ENCODE data around the gene PRSS21.

Gene PRSS21

DNA sequence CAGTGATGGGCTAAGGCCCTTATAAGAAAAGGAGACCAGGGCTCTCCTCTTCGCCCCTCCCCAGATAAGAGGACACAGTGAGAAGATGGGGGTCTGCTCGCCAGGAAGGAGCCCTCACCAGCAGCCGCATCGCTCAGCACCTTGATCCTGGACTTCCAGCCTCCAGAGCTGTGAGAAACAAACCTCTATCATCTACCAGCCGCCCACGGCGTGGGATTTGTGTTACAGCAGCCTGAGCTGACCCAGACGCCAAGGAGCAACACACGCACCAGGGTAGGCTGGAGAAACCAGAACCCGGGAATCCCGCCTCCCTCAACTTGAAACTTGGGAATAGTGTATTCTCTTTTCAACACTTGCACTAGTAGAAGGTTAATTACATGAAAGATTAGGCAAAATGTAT is 8.9 kb downstream of the PRSS21 start:
- no peak for DNase-seq (ENCODE audit: low read depth, low spot score)

DNA sequence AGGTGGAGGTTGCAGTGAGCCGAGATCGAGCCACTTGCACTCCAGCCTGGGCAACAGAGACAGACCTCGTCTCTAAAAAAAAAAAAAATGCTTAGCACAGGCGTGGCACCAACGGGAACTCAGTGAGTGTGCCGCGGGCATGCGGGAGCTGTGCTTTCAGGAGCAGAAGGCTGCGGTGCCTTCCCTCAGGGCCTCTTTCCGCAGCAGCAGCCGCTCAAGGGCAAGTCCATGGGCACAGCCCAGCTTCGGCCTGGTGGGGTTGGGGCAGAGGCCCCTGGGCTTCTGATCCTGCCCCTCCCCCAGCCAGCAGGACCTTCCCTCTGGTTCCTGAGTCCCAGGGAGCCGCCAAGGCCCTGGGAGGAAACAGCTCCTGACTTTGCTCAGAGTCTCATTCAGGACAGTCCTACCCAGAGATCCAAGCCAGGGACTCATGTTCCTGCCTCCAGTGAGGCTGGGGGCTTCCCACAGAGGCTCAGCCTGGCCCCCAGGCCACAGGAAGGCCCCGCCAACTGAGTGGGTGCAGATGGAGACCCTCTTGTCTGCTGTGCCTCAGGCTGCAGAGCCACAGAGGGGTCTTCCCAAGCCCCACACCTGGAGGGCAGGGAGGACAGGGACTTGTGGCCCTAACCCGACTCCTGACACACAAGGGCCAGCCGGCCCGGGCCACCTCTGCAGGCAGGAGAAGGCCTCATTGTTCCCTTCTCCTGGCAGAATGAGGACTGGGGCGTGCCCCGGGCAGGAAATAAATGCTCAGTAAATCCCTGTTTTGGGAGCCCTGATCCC is 9.7 kb downstream of the PRSS21 start:
- no peak for DNase-seq (ENCODE audit: low read depth, low spot score)

DNA sequence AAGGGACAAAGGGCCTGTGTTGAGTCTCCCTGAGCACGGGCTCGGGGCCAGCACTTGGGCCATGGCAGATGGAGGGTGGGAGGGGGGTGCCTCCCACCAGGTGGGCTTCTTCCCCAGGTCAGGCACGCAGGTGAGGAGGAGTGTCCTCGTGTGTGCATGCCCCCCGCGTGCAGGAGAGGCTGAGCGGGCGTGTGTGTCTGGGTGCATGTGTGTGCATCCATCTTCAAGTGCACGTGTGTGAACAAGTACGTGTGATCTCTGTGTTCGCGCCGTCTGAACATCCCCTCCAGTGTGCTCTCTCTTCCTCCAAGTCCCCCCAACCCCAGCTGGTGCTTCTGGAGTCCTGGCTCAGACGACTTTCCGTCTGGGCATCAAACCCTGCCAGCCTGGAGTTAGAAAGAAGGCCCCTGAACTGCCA is 10.3 kb downstream of the PRSS21 start:
- no peak for DNase-seq (ENCODE audit: low read depth, low spot score)

DNA sequence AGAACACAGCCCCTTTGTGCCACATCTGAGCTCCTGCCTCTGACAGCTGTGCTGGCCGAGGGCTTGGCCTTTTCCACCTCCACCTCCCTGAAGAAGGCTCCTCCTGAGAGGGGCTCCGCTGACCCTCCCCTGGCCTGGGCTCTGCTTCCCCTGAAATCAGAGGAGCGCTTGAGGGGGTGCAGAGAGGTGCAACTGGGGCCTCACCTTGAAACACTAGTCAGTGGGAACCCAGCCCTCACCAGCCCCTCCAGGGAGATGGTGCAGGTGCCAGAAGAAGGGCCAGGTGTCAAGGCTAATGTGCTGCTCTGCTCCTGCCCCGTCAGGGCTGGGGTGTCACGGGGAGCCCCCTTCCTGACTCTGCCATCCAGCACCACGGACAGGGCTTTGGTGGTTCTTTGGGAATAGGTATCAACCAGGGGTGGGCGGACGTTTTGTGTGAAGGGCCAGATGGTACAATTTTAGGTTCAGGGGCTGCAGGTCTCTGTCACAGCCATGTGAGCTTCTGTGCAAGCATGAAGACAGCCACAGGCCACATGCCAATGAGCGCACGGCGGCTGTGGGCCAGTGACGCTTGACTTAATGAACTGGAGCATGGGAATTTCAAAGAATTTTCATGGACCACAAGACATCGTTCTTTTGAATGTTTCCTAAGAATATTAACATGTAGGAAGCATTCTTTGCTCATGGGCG is 10.9 kb downstream of the PRSS21 start:
- no peak for DNase-seq (ENCODE audit: low read depth, low spot score)

DNA sequence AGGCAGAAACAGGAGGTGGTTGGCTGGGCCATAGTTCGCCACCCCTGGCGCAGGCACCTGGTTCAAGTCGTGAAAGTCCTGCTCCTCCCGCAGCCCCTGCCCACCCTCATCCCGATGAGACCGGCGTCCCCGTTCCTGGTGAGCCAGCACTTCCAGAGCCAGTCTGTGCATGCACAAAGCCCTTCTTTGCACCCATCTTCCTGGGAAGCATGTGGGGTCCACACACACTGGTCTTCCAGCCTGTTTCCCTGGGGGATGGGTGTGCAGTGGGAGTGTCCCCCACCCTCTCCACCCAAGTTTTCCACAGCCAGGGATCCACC is 11.4 kb downstream of the PRSS21 start:
- DNase-seq (ENCODE audit: low read depth, low spot score), result no peak

DNA sequence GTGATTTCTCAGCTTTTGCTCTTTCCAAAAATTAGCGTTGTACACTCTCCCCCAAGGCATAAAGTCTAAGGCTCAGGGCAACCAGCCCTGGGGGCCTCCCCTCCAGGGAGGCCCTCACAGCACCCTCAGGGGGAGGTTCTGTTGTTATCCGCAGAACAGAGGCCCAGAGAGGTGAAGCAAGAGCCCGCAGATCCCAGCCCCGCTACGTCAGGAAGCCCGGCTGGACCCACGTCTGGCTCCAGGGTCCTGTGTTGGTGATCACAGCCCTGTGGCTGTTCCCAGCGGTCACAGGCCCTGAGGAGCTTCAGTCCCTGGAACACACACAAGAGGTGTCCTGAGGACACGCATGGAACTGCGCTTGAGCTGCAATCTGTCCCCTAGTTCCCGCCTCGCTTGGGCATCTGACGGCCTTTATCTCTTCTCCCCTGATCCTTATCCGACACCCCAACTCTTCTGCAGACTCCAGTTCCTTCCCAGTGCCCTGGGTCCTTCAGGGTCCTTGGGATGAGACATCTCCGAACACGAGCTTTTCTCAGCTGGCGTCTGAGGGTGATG is 11.9 kb downstream of the PRSS21 start:
- no peak for DNase-seq (ENCODE audit: low read depth, low spot score)

DNA sequence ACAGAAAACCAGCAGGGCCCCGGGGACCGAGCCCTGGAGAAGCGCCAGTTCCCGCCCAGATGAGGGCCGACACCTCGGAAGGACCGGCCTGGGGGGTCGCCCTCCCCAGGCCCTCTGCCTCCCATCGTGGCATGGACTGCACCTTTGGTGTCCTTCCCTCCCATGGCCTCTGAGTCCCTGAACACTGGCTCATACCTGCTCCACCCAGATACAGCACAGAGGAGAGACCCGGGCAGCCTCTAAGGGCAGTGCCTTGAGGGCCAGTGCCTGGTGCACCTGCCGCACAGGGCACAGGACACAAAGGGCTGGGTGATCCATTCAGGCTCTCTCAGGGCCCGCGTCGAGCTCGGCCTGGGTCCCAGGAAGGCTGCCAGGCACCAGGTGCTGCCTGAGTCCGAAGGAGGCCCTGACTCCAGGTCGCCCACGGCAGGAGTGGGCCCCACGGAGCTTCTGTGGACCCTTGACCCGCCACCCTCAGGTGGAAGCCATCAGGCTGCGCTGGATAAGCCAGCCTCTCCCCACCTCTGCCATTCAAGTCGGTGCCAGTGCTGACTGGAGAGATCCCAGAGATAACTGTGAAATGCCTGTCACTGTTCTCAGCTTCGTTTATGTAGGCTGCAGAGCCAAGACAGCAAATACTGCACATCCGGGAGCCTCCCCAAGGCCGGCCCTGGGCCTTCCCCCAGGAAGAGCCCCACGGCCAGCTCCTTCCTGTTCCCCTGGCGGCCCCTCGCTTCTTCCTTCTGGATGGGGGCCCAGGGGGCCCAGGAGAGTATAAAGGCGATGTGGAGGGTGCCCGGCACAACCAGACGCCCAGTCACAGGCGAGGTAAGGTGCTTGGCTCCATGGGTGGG is 12.7 kb downstream of the PRSS21 start, which contains the start of gene ZG16B:
ZG16B (plus strand) TSS at position 803 of the 854 bp plus-strand sequence. CDS start 139 bp downstream, outside the sequence.
- DNase-seq (ENCODE audit: low read depth, low spot score), result no peak

DNA sequence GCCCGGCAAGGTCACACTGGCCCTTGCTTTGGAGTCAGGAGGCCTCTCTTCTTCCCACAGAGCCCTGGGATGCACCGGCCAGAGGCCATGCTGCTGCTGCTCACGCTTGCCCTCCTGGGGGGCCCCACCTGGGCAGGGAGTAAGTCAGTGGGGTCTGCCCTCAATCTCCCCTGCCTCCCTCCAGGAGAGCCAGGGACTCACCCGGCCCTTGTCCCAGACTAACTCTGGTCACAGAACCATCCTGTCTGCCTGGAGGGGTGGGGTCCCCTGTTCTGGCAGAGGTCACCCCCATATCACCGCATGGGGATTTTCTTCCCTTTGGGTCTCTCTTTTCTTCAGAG is 13.3 kb downstream of the PRSS21 start:
- DNase-seq (ENCODE audit: low read depth, low spot score), result no peak

DNA sequence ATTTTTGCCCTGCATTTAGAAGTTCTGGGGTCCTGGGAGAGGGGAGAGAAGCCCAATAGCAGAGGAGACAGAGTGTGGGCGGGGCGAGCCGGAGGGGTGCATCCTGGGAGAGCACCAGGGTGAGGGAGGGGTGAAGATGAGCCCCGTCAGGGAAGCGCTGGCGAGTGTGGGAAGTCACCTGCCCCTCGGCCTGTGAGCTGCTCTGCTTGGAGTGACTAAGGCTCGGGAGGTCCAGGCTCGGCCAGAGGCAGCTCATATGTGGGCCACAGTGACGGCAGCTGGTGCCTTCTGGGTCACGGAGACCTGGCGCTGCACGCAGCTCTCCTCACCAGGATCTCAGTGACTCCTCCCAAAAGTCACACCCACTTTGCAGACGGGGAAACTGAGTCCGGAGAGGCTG is 14.2 kb downstream of the PRSS21 start:
- DNase-seq (ENCODE audit: low read depth, low spot score), result no peak

DNA sequence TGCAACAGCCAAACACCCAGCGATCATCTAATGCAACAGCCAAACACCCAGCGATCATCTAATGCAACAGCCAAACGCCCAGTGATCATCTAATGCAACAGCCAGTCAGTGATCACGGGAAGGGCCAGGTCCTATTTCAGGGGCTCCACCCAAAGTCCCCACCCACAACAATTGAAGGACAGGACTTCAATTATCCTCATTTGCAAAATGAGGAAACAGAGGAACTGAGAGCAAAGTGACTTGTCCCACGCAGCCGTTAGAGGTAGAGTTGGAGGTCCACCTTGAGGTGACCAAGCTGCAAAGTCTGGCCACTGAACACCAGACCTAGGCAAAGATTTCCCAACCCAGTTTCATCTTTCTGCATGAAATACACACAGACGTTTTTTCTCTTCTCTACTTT is 16.7 kb downstream of the PRSS21 start:
- DNase-seq (ENCODE audit: low read depth, low spot score), result no peak

DNA sequence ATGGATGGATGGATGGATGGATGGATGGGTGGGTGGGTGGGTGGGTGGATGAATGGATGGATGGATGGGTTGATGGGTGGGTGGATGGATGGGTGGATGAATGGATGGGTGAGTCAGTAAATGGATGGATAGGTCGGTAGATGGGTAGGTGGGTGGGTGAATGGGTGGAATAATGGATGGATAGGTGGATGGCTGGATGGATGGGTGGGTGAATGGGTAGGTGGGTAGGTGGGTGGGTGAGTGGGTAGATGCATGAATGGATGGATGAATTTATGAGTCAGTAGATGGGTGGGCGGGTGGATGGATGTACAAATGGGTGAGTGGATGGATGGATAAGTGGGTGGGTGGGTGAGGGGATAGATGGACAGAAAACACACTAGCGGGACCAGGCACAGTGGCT is 17.9 kb downstream of the PRSS21 start:
- DNase-seq (ENCODE audit: low read depth, low spot score), result no peak

DNA sequence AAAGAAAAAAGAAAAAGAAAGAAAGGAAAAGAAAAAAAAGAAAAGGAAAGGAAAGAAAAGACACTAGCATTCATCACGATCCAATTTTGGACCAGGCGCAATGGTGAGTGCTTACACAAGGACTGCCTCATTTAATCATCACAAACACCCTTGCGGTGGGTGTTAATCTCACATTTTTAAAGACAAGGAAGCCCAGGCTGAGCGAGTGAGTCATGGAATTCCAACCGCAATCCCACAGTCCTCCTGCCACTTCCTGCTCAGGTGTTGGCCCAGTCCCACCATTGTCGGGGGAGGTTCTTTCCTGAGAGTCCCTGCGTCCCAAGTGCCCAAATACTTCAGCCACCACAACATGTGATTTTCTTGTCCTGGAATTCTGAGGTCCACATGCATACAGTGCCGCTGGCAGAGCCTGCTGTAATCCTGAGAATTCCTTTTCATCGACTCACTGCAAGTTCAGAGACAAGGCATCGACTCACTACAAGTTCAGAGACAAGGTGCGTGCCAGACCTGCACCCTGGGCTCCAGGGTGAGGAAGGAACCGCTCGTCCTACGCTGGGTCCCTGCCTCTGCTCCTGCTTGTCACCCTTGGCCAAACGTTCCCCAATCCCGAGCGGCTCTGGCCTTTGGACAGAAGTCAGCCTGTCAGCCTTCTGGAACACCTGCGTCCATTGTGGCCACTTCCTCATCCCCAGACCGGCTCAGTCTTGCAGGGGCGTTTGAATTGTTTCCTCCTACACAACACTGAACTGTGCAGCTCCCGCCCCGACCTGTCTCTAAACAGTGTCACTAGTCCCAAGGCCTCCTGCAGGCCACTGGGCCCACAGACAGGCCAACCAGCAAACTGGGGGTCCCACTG is 18.8 kb downstream of the PRSS21 start:
- DNase-seq (ENCODE audit: low read depth, low spot score), result no peak

DNA sequence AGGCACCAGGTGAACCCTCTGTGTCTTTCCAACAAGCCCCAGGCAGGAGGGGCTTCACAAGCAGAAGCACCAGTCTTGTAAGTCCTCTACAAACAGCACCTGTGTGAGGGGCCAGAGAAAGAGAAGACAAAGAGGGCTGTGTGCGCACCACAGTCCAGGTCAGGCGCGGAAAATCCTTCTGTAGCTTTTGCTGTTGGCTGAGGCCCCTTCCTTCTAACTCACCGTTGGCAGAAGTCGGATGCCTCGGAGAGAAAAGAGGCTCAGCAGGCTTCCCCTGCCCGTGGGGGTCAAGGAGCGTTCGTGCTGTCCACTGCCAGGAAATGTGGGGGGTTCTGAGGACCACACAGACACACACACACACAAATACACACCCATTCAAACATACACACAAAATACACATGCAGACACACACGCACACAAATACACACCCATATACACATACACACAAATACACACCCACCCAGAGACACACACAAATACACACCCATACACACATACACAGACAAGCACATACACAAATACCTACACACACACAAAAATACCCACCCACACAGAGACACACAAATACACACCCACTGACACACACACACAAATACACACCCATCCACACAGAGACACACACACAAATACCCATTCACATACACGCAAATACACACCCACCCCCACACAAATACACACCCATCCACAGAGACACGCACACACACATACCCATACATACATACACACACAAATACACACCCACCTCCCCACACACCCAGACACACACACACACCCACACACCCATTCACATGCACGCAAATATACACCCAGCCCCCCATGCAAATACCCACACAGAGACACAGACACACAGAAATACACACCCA is 19.8 kb downstream of the PRSS21 start:
- DNase-seq (ENCODE audit: low read depth, low spot score), result no peak

DNA sequence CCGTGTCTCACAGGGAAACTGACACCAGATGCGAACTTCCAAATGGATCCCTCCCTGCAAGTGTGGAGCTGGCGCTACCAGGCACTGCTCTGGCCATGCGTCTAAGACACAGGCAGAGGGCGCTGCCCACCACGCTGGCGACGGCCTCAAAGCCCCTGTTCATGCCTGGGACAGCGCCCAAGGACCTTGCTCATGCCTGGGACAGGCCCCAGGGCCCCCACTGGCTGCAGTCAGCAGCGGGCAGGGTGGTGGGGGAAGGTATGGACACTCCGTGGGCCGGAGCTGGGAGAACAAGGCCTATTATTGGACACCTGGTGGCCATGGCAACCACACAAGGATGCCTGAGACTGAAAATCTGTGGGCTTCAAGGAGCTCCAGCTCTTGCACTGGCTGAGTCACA is 21.9 kb downstream of the PRSS21 start:
- no peak for DNase-seq (ENCODE audit: low read depth, low spot score)

DNA sequence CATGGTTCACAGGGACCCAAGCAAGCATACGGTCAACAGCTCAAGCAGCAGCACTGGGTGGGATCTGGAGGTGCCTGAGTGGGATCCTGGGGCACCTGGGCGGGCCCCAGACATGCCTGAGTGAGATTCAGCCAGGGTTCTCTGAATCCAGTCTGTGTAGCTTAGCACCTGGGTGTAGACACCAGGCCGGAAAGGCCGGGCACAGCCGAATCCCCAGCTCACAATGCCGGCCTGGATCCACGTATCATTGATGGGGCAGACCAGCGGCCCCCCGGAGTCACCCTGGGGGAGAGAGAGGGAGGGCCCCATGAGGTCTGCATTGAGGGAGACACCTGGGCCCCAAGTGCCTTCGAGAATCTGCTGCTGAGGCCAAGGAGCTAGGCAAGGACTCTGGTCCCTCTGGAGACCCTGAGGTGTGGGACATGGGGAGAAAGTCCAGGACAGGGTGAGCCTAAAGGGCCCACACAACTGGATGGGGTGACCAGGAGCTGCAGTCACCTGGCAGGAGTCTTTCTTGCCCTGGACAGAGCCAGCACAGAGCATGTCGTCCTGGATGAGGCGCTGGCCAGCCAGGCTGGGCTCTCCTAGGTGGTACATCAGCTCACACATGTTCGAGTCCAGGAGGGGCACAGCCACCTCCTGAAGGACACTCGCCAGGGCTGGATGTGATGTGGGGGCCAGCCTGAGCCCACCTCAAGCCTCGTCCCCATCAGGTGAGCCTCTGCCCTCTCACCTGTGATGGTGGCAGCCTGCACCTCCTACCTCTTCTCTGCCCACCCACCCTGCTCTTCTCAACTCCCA is 22.8 kb downstream of the PRSS21 start:
- DNase-seq (ENCODE audit: low read depth, low spot score), result no peak

DNA sequence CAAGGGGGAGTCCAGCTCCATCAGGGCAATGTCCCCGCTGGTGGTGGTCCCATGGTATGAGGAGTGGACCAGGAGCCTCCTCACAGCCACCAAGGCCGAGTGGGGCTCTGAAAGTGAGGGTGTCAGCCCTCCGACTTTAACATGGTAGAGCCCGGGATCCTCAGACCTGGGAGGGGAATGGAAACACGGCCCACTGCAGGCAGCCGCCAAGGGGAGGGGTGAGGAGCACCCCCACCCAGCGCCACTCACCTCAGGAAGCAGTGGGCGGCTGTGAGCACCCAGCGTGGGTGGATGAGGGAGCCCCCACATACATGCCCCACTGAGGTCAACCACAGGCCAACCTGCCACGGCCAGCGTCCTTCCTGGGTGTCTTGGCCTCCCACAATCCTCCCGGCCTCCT is 23.9 kb downstream of the PRSS21 start:
- no peak for DNase-seq (ENCODE audit: low read depth, low spot score)

DNA sequence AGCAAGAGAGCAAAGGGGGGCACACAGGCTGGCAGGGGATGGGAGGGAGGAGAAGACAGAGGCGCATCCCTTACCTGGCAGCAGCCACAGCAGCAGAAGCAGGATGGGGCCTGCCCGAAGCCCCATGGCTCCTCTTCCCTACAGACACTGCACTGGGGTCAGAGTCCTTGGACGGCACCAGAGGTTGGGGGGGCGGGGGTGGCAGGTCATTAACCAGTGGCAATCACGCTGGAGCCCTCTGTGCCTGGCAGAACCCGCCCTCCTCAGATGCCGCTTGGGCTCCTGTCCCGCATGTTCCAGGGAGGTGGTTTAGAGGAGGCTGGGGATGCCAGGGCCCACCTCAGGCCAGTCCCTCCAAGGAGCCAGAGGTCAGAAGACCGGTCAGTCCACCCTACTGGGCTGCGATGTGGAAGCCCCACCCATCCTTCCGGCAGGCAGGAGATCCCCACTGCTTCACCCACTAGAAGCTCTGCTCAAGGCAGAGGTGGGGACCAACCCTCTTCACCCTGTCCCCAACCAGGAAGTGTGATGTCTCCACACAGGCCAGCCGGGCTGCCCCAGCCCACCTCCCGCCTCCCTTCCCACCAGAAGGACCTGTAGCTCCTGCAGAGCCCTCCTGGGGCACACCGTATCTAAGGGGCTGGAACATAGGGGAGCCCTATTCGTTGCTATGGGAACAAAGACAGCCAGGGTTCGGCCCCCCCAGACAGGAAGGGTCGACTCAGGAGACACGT is 24.7 kb downstream of the PRSS21 start:
- no peak for DNase-seq (ENCODE audit: low read depth, low spot score)

DNA sequence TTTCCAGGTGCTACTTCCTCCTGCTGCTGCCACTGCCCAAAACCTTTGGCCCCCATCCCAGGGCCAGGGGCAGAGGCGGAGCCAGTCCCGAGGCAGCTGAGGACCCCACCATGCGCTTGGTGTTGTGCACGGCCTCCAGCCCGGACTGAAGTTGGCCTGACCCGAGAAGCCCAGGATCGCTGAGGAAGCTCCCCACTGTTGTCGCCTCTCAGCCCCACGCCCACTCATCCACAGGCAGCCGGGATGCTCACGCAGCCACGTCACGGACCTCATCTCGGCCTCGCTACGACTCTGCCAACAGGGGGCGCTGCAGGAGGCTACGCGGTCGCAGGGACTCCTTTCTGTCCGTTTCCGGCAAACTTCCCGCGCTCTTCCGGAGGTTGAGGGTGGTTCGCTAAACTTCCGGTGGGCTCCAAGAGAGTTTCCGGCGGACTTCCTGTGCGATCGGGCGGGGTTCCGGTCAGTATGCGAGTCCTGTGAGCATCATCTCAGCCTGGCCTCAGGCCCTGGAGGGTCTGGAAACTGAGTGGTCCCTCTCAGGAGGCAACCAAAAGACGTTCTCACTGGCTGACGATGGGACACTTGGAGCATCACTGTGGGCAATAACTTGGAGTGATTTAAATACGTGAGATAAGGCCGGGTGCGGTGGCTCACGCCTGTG is 25.4 kb downstream of the PRSS21 start:
- DNase-seq (ENCODE audit: low read depth, low spot score), result no peak
